Adrenal gland (tissue), 12 donors: ENCODE data around the gene ADK. TPM values are rescaled to one million over a fixed set of nuclear protein-coding genes. Genes with fewer than 3 reads are reported as not detected.
"Not testable (repeated sequence)": the region's sequence is repeated elsewhere in the genome, so short reads cannot be mapped to it uniquely, and the experiment has no call there.

Experiments
- DNase-seq, 7 donors: peaks; one replicate each; pipeline ENCODE4 v3.0.0-alpha.2; 2019 to 2020
- H3K27ac ChIP-seq, 5 donors: fragments of 200-600 bp; sonication (generic) in 4 of 5; 1 replicate in 3 of 5; 2 replicates in 2 of 5; pipeline versions ENCODE4 v1.5.1 to v1.8.0; 2016 to 2020; ENCODE audit warnings: mild to moderate bottlenecking in 1 of 5
- H3K27me3 ChIP-seq: fragments of 200-600 bp; 2 replicates; pipeline ENCODE4 v1.8.0; 2021
- H3K36me3 ChIP-seq, 2 donors: fragments of 200-600 bp; replicated peaks in 1 of 2; 1 replicate in 1 of 2; 2 replicates in 1 of 2; pipeline versions ENCODE4 v1.5.1 to v1.8.0; 2018 to 2022
- H3K4me1 ChIP-seq, 2 donors: fragments of 200-600 bp; replicated peaks in 1 of 2; 1 replicate in 1 of 2; 2 replicates in 1 of 2; pipeline versions ENCODE4 v1.5.1 to v1.8.0; 2018 to 2021
- H3K4me3 ChIP-seq, 4 donors: fragments of 200-600 bp; sonication (generic) in 3 of 4; one replicate each; pipeline ENCODE4 v1.5.1; 2016 to 2018
- H3K9me3 ChIP-seq, 3 donors: fragments of 200-600 bp; sonication (generic) in 1 of 3; replicated peaks in 1 of 3; 1 replicate in 2 of 3; 2 replicates in 1 of 3; pipeline versions ENCODE4 v1.5.1 to v1.8.0; 2016 to 2021
- POLR2A ChIP-seq, 2 donors: fragments of 450-650 bp; IDR thresholded peaks; one replicate each; pipeline ENCODE4 v1.6.1; 2017; ENCODE audit warnings: antibody characterized with exemption in 2 of 2, mild to moderate bottlenecking in 2 of 2, moderate library complexity in 1 of 2
- WGBS, 4 donors: extraction: QIAGEN DNeasy Blood & Tissue Kit in 2 of 4; methylation state at CpG; one replicate each; pipeline versions ENCODE4 v1.1.5 to v1.1.7; 2013 to 2017; 5-methylcytosine and 5-hydroxymethylcytosine counted together
- intact Hi-C, 2 donors: fragments of 100-400 bp; cut with DNase I; formaldehyde crosslinking; loops; one replicate each; pipeline versions ENCODE4 v1.14.1 to v1.15.0; 2022 to 2023
- polyA plus RNA-seq, 3 donors: library from polyadenylated mRNA; stranded (reverse); fragments of 200-250 nt in 2 of 3; fragments of 350-450 nt in 1 of 3; fragmentation: Illumina TruSeq in 1 of 3; extraction: RNeasy Lipid Tissue Mini Kit (QIAGEN cat#74804) in 1 of 3; gene quantifications; one replicate each; pipeline ENCODE4 v1.2.3, GENCODE V29; 2013 to 2014
- total RNA-seq, 9 donors: library from RNA; depleted of rRNA in 4 of 9; stranded (reverse); fragments of >200 nt in 4 of 9; fragments of 120-200 nt in 1 of 9; fragmentation: NEBNext Ultra II Directional in 1 of 9; extraction: Animal tissue kit (Norgen Biotek cat#: 25700) in 1 of 9; gene quantifications; one replicate each; pipeline versions ENCODE4 v1.1.0 to v1.2.4, GENCODE V29; 2013 to 2023
- TF ChIP-seq, protein P1 (sequence below), 6 experiments: fragments of 450-650 bp in 4 of 6; fragments of 200-600 bp in 2 of 6; sonication (generic) in 1 of 6; IDR thresholded peaks; 1 replicate in 5 of 6; 2 replicates in 1 of 6; pipeline versions ENCODE4 v1.5.1 to v1.8.0; 2016 to 2021; ENCODE audit warnings: antibody characterized with exemption in 6 of 6, mild to moderate bottlenecking in 2 of 6, moderate library complexity in 1 of 6
- donor health status: healthy with polysubstance abuse.
- donor health status: Bipolar disorder and iron deficiency.
- donor health status: DM: yes; HTN: yes; CAD: no.
- donor health status: DM: no; HTN: no; CAD: no.
- donor health status: DM: no; HTN: no; CAD: no.
- donor health status: DM: yes; HTN: yes; CAD: no.

Gene ADK
- total and polyA plus RNA-seq, 12 donors = 8.2 to 45.5 (median 22.2) TPM

DNA sequence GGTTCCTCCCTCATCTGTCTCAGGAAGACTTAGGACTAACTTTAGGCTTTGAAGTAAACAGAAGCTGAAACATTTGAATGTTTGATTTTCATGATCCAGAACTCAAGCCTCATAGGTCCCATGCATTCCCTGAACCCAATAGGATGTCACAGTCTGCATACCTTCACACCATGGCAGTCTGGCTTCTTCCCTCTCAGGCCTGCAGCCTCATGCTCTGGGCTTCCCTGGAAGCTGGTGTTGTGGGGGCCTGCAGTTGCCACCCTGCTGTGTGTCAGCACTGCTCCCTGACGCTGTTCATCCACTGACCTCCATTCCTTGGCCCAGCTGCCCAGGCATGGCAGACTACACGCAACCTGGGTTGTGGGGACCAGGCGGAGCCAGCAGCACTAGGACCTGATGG is 407.9 kb downstream of the ADK start:
- no peaks in the 10 kb centered on the region for H3K36me3 ChIP-seq
- no peak overlapping the region for H3K4me3 ChIP-seq
- intact Hi-C loops = no loop called here
- DNase-seq = no peak
- no peaks in the 10 kb centered on the region for H3K9me3 ChIP-seq
- no peak for TF ChIP-seq POLR2A (IDR thresholded peaks at IDR 0.05)
- TF ChIP-seq, protein P1, sequence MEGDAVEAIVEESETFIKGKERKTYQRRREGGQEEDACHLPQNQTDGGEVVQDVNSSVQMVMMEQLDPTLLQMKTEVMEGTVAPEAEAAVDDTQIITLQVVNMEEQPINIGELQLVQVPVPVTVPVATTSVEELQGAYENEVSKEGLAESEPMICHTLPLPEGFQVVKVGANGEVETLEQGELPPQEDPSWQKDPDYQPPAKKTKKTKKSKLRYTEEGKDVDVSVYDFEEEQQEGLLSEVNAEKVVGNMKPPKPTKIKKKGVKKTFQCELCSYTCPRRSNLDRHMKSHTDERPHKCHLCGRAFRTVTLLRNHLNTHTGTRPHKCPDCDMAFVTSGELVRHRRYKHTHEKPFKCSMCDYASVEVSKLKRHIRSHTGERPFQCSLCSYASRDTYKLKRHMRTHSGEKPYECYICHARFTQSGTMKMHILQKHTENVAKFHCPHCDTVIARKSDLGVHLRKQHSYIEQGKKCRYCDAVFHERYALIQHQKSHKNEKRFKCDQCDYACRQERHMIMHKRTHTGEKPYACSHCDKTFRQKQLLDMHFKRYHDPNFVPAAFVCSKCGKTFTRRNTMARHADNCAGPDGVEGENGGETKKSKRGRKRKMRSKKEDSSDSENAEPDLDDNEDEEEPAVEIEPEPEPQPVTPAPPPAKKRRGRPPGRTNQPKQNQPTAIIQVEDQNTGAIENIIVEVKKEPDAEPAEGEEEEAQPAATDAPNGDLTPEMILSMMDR (IDR thresholded peaks at IDR 0.05) = no peak
- no peak overlapping the region for H3K27ac ChIP-seq
- 97 to 100% (median 99%) methylated on average over 2 to 3 of the region's 3 CpGs for WGBS, 4 donors
- peaks cover 7 to 8% of the 10 kb centered on the region in 2 donors for H3K4me1 ChIP-seq
- no peaks in the 10 kb centered on the region for H3K27me3 ChIP-seq

DNA sequence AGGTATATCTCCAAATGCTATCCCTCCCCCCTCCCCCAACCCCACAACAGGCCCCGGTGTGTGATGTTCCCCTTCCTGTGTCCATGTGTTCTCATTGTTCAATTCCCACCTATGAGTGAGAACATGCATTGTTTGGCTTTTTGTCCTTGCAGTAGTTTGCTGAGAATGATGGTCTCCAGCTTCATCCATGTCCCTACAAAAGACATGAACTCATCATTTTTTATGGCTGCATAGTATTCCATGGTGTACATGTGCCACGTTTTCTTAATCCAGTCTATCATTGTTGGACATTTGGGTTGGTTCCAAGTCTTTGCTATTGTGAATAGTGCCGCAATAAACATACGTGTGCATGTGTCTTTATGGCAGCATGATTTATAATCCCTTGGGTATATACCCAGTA is 417.9 kb downstream of the ADK start:
- intact Hi-C loops, H3K27me3 ChIP-seq, H3K9me3 ChIP-seq, H3K36me3 ChIP-seq, H3K27ac ChIP-seq, H3K4me3 ChIP-seq, DNase-seq, H3K4me1 ChIP-seq: not testable (repeated sequence)
- WGBS, 4 donors = 93 to 100% (median 94%) methylated on average over 3 to 4 of the region's 4 CpGs

DNA sequence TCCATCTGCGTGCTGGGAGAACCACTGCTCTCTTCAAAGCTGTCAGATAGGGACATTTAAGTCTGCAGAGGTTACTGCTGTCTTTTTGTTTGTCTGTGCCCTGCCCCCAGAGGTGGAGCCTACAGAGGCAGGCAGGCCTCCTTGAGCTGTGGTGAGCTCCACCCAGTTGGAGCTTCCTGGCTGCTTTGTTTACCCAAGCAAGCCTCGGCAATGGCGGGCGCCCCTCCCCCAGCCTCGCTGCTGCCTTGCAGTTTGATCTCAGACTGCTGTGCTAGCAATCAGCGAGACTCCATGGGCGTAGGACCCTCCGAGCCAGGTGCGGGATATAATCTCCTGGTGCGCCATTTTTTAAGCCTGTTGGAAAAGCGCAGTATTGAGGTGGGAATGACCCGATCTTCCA is 422.5 kb downstream of the ADK start:
- 90 to 94% (median 93%) methylated on average over 10 to 12 of the region's 12 CpGs; no CpG with 5 or more reads in 1 of the 4 donors for WGBS, 4 donors
- H3K4me3 ChIP-seq, H3K9me3 ChIP-seq, H3K4me1 ChIP-seq, H3K36me3 ChIP-seq, intact Hi-C loops, H3K27ac ChIP-seq, H3K27me3 ChIP-seq, DNase-seq: not testable (repeated sequence)

DNA sequence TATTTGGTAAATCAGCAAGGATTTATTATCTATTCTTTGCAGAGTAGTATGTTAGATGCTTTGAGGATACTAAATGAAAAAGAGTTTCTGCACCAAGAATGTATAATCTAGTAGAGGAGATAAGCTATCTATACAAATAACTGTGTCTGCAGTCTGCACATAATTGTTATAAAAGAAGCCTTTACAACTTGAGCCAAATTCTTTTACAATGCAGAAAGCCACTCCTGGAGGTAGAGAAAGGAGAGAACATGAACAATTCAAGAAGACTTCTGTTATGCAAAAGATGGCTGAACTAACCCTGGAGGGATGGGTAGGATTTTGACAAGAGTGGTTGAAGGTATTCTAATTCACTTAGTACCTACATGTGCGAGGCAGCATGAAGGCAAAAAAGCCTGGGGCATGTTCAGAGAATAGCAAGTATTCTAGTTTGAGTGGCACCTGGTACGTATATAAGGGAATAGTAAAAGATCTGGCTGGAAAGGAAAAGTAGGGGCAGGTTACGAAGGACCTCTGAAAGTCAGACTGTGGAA is 424.2 kb downstream of the ADK start:
- H3K27ac ChIP-seq = no peak overlapping the region
- TF ChIP-seq POLR2A (IDR thresholded peaks at IDR 0.05) = no peak
- TF ChIP-seq, protein P1 (IDR thresholded peaks at IDR 0.05) = no peak
- DNase-seq = no peak
- H3K4me3 ChIP-seq = no peak overlapping the region
- H3K9me3 ChIP-seq = no peaks in the 10 kb centered on the region
- no peaks in the 10 kb centered on the region for H3K36me3 ChIP-seq
- no peaks in the 10 kb centered on the region for H3K27me3 ChIP-seq
- H3K4me1 ChIP-seq = no peaks in the 10 kb centered on the region
- 91 to 97% (median 95%) methylated on average over 3 of the region's 3 CpGs for WGBS, 4 donors
- intact Hi-C loops = no loop called here

DNA sequence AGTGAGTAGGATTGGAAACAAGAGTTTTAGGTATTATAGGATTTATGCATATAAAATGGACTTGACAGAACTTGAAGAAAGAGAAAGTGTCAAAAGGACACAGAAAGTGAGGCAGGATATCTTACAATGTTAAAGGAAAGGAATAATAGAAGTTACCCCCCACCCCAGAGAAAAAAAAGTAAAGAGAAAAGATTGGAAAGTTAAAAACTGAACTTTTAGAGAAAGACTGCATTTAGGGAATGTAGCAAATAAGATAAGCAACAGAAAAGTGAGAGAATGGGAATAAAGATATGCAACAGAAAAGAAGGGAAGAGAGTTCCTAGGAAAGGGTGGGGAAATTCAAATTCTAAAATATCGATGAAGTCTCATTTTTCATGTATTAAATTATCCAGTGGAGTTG is 424.9 kb downstream of the ADK start:
- intact Hi-C loops = no loop called here
- no peak for TF ChIP-seq POLR2A (IDR thresholded peaks at IDR 0.05)
- TF ChIP-seq, protein P1 (IDR thresholded peaks at IDR 0.05) = no peak
- H3K27me3 ChIP-seq = no peaks in the 10 kb centered on the region
- 90 to 94% (median 92%) methylated on average over 1 of the region's 1 CpG for WGBS, 4 donors
- no peaks in the 10 kb centered on the region for H3K4me1 ChIP-seq
- H3K36me3 ChIP-seq = no peaks in the 10 kb centered on the region
- H3K9me3 ChIP-seq = no peaks in the 10 kb centered on the region
- H3K27ac ChIP-seq = no peak overlapping the region
- DNase-seq = no peak
- H3K4me3 ChIP-seq = no peak overlapping the region
